Hepatocyte (in vitro differentiated cells): Measurements from ENCODE around the gene FAXDC2. TPM values are rescaled to one million over a fixed set of nuclear protein-coding genes. Genes with fewer than 3 reads are reported as not detected.

Experiments
- DNase-seq: peaks from one replicate; pipeline ENCODE4 v3.0.0-alpha.2; 2016; ENCODE audit warnings: low spot score
- H2AFZ ChIP-seq: fragments of 200-600 bp; sonication (generic); 2 replicates; pipeline ENCODE4 v1.6.0; 2016; ENCODE audit warnings: antibody characterized with exemption, mild to moderate bottlenecking
- H3K27ac ChIP-seq: fragments of 200-600 bp; sonication (generic); 2 replicates; pipeline ENCODE4 v1.5.1; 2016; ENCODE audit warnings: mild to moderate bottlenecking
- H3K27me3 ChIP-seq: fragments of 200-600 bp; sonication (generic); 2 replicates; pipeline ENCODE4 v1.6.1; 2016
- H3K36me3 ChIP-seq: fragments of 200-600 bp; sonication (generic); replicated peaks from 2 replicates; pipeline ENCODE4 v1.5.1; 2016; ENCODE audit warnings: low read depth; ENCODE audit not compliant: insufficient read depth
- H3K4me1 ChIP-seq: fragments of 200-600 bp; sonication (generic); 2 replicates; pipeline ENCODE4 v1.5.1; 2016; ENCODE audit warnings: mild to moderate bottlenecking, moderate library complexity; ENCODE audit not compliant: insufficient read depth
- H3K4me2 ChIP-seq: fragments of 200-600 bp; sonication (generic); 2 replicates; pipeline ENCODE4 v1.6.0; 2016
- H3K4me3 ChIP-seq: fragments of 200-600 bp; sonication (generic); 2 replicates; pipeline ENCODE4 v1.5.1; 2016; ENCODE audit warnings: mild to moderate bottlenecking
- H3K79me2 ChIP-seq: fragments of 200-600 bp; sonication (generic); 2 replicates; pipeline ENCODE4 v1.6.0; 2017; ENCODE audit warnings: mild to moderate bottlenecking
- H3K9me2 ChIP-seq: fragments of 200-600 bp; sonication (generic); replicated peaks from 2 replicates; pipeline ENCODE4 v1.6.0; 2017; ENCODE audit warnings: mild to moderate bottlenecking; ENCODE audit not compliant: insufficient read depth
- H3K9me3 ChIP-seq: fragments of 200-600 bp; sonication (generic); 2 replicates; pipeline ENCODE4 v1.5.1; 2016; ENCODE audit warnings: low read depth, mild to moderate bottlenecking
- H4K20me1 ChIP-seq: fragments of 200-600 bp; sonication (generic); 2 replicates; pipeline ENCODE4 v1.6.0; 2016; ENCODE audit warnings: mild to moderate bottlenecking; ENCODE audit not compliant: insufficient read depth, poor library complexity, severe bottlenecking
- CTCF ChIP-seq: fragments of 200-600 bp; sonication (generic); IDR thresholded peaks from 2 replicates; pipeline ENCODE4 v1.5.1; 2016; ENCODE audit warnings: antibody characterized with exemption, mild to moderate bottlenecking; ENCODE audit not compliant: poor library complexity
- EZH2 ChIP-seq: fragments of 200-600 bp; sonication (generic); IDR thresholded peaks from 2 replicates; pipeline ENCODE4 v1.6.1; 2016; ENCODE audit warnings: antibody characterized with exemption, mild to moderate bottlenecking, borderline replicate concordance
- EZH2phosphoT487 ChIP-seq: fragments of 200-600 bp; sonication (generic); IDR thresholded peaks from one replicate; pipeline ENCODE4 v1.6.1; 2018; ENCODE audit warnings: antibody characterized with exemption, mild to moderate bottlenecking, low read depth, moderate library complexity; ENCODE audit not compliant: unreplicated experiment, severe bottlenecking
- WGBS: methylation state at CpG from one replicate; pipeline ENCODE4 v1.1.6; 2016; ENCODE audit warnings: low lambda C conversion rate; ENCODE audit errors: missing lambda C conversion rate; 5-methylcytosine and 5-hydroxymethylcytosine counted together
- polyA plus RNA-seq: library from polyadenylated mRNA; unstranded; fragments of >200 nt; fragmentation: Nextera tagmentation; extraction: Ambion mirVana; gene quantifications from 2 replicates; pipeline ENCODE4 v1.2.1, GENCODE V29; 2016
- total RNA-seq: library from RNA; depleted of rRNA; stranded (reverse); fragments of >200 nt; gene quantifications from 2 replicates; pipeline ENCODE4 v1.2.3, GENCODE V29; 2014

FAXDC2 gene
- total and polyA plus RNA-seq, 2 experiments from 2014 or later, result 23.1 to 28.5 TPM

GRCh38 chr5:154820383-154820782, 30.0 kb downstream of the FAXDC2 start:
- 95% methylated on average over 5 of the region's 5 CpGs for WGBS
- no peaks in the 10 kb centered on the region for H3K36me3 ChIP-seq
- TF ChIP-seq CTCF, result no peak
- TF ChIP-seq EZH2phosphoT487, result no peak
- no peak for TF ChIP-seq EZH2

DNA sequence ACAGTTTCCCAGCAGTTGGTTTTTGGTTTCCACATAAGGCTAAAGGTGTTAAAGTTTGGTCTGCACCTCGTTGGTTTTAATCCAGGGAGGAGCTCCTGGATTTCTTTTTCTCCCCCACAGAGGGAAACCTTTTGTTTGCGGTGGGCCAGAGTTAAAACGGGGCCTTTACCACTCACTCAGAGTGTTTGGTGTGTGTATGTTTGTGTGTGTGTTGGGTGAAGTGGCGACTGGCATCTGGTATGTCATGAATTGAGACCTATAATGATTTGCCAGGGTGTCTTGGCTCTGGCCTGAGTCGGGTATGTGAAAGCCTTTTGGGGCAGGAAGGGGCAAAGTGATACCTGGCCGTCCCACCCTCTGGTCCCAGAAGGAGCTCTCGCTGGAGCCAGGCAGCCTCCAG, 30.9 kb downstream of the FAXDC2 start:
- no peaks in the 10 kb centered on the region for H3K4me1 ChIP-seq
- TF ChIP-seq CTCF (no peak), EZH2phosphoT487 (no peak), EZH2 (no peak)
- peaks cover 2% of the 10 kb centered on the region for H3K79me2 ChIP-seq
- no peaks in the 10 kb centered on the region for H4K20me1 ChIP-seq
- H3K4me2 ChIP-seq, result no peak overlapping the region
- no peak overlapping the region for H2AFZ ChIP-seq
- H3K9me2 ChIP-seq, result no peaks in the 10 kb centered on the region
- no peak for DNase-seq
- WGBS, result 86% methylated on average over 7 of the region's 7 CpGs
- H3K9me3 ChIP-seq, result no peaks in the 10 kb centered on the region
- H3K27ac ChIP-seq, result no peak overlapping the region
- no peaks in the 10 kb centered on the region for H3K36me3 ChIP-seq
- no peaks in the 10 kb centered on the region for H3K27me3 ChIP-seq
- no peak overlapping the region for H3K4me3 ChIP-seq

More at GRCh38 chr5:154820383-154820782, 30.0 kb downstream of the FAXDC2 start:
- Histone ChIP-seq H3K9me2 (no peaks in the 10 kb centered on the region), H2AFZ (no peak overlapping the region), H3K27ac (no peak overlapping the region), H3K79me2 (peaks cover 2% of the 10 kb centered on the region), H4K20me1 (no peaks in the 10 kb centered on the region), H3K4me2 (no peak overlapping the region), H3K4me1 (no peaks in the 10 kb centered on the region), H3K9me3 (no peaks in the 10 kb centered on the region), H3K4me3 (no peak overlapping the region), H3K27me3 (no peaks in the 10 kb centered on the region)
- DNase-seq, result no peak

- no peak for TF ChIP-seq EZH2phosphoT487
- TF ChIP-seq CTCF, result no peak
- TF ChIP-seq EZH2, result no peak
- H3K27me3 ChIP-seq, result no peaks in the 10 kb centered on the region
- H3K79me2 ChIP-seq, result peaks cover 2% of the 10 kb centered on the region
- no peaks in the 10 kb centered on the region for H4K20me1 ChIP-seq
- no peak overlapping the region for H3K4me3 ChIP-seq
- H3K9me2 ChIP-seq, result no peaks in the 10 kb centered on the region
- 73% methylated on average over 2 of the region's 2 CpGs for WGBS
- no peaks in the 10 kb centered on the region for H3K9me3 ChIP-seq
- H2AFZ ChIP-seq, result no peak overlapping the region
- H3K4me1 ChIP-seq, result no peaks in the 10 kb centered on the region
- no peaks in the 10 kb centered on the region for H3K36me3 ChIP-seq
- no peak overlapping the region for H3K27ac ChIP-seq
- H3K4me2 ChIP-seq, result no peak overlapping the region
- no peak for DNase-seq
Measured at GRCh38 chr5:154818471-154819116, 31.8 kb downstream of the FAXDC2 start.
